ENCODE data around the gene TAS2R39.
A peak's percentile ranks its signal among the peaks of the same experiment; 100 is the strongest.
"Not testable (repeated sequence)": the region's sequence is repeated elsewhere in the genome, so short reads cannot be mapped to it uniquely, and the experiment has no call there.

TAS2R39 gene

DNA sequence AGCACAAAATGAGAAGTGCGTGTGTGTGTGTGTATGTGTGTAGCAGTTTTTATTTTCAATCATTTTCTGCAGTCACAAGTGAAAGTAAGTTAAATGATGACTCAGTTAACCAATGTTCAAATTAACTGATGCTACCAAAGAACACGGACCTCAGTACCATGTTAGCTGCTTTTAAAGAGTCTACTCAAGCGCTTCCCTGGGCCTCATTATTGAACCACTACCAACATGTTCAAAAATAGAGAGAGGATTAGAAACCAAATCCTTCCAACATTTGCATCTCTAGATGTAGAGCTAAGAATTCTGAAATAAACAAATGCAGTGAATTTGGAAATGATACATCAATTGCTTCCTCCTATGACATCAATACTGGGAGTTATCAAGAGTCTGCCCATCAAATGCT, at the start of gene TAS2R39:
Gene TAS2R39 (plus strand): TSS at position 396 of the 400 bp plus-strand sequence. CDS start 0 bp downstream, at position 396.
- DNase-seq, result no peak

- DNase-seq, result no peak
Observed at GRCh38 chr7:143147070-143147469, 36.1 kb upstream of the TAS2R39 start.

- no peak for DNase-seq
Observed at GRCh38 chr7:143148050-143148449, 35.2 kb upstream of the TAS2R39 start.

- no peak for DNase-seq
Observed at GRCh38 chr7:143148651-143149050, 34.6 kb upstream of the TAS2R39 start.

DNA sequence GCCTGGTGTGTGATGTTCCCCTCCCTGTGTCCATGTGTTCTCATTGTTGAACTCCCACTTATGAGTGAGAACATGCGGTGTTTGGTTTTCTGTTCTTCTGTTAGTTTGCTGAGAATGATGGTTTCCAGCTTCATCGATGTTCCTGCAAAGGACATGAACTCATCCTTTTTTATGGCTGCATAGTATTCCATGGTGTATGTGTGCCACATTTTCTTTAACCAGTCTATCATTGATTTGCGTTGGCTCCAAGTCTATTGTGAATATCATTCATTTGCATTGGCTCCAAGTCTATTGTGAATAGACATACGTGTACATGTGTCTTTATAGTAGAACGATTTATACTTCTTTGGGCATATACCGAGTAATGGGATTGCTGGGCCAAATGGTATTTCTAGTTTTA, 32.5 kb upstream of the TAS2R39 start:
- not testable (repeated sequence) for DNase-seq

GRCh38 chr7:143158617-143159016, 24.6 kb upstream of the TAS2R39 start:
- DNase-seq, result not testable (repeated sequence)

DNA sequence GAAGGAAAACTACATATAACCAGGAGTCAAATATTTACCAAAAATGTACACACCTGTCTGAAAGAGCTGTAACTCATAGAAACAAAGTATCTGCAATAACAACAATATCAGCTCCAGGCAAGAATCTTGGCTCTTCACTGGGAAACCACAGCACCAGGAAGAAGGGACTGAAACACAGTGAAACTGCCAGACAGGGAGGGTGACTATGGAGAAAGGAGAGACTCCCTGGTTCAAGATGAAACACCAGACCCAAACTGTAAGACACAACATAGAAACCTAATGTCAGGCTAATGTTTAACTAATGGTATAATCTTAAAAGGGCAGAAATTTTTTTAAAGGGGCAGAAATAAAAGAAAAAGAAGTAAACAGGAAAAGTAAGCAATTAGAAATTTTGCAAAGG, 11.5 kb upstream of the TAS2R39 start:
- DNase-seq, result no peak

DNA sequence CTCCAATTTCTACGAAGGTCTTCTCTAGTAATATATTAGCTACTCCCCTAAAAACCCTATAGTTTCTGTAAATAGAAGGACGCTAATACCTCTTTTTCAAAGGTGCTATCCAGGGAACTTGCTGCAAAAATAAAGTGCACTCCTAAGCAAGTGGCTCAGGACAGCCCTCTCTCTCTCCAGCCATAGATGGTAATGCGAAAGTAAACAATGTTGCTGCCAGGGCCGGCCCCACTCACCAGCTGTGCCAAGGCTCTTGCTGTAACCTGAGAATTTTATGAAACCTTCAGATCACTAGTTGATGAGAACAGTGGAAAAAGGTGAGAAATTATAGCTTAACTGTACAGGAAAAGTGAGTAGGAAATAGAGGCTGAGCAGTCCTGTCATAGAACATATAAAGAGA, 10.9 kb upstream of the TAS2R39 start:
- DNase-seq, result no peak

GRCh38 chr7:143176128-143176527, 7.1 kb upstream of the TAS2R39 start:
- DNase-seq, result no peak

GRCh38 chr7:143177374-143178119, 5.7 kb upstream of the TAS2R39 start:
- DNase-seq, result no peak

DNA sequence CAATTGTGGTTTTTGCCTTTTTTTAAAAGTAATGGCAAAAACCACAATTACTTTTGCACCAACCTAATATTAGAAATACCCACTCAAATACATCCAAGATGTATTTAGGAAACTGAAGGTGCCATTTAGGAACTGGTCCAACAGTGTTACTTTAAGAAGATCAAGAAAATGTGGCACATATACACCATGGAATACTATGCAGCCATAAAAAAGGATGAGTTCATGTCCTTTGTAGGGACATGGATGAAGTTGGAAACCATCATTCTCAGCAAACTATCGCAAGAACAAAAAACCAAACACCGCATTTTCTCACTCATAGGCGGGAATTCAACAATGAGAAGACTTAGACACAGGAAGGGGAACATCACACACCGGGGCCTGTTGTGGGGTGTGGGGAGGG, 2.4 kb upstream of the TAS2R39 start:
- not testable (repeated sequence) for DNase-seq

GRCh38 chr7:143181349-143181748, 1.9 kb upstream of the TAS2R39 start:
- no peak for DNase-seq

DNA sequence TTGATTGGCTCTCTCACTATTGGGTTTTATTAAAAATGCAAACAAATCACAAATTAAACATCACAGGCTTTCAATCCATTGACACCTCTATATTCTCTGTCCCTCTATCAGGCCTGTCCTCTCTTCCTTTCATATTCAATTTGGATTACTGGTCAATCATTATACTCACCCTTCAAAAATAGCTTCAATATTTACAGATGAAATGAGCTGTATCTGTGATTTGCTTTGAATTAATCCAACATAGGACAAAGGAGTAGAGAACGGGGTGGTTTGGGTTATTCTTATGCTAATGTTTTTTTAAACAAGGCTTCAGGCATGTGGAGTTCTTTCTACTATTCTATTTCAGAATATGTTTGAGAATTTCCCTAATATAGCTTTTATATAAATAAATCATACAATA, 2.3 kb downstream of the TAS2R39 start:
- no peak for DNase-seq

DNA sequence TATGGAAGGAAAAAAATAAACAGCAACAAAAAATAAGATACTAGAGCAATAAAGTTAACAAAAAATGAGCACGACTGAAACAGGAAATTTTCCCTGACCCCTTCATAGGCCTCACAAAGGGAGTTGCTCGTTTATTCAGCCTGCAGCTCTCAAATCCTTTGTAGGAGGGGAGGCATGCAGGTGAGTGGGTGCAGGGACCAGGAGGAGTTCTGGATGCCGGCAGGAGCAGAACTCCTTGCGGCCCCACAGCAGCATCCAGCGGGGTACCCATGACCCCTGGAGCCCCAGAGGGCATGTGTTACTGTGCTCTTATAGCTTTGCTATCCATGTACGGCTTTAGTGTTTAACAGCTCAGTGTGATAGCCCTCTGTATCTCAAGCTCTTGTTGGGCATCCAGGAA, 5.8 kb downstream of the TAS2R39 start:
- DNase-seq, result no peak

DNA sequence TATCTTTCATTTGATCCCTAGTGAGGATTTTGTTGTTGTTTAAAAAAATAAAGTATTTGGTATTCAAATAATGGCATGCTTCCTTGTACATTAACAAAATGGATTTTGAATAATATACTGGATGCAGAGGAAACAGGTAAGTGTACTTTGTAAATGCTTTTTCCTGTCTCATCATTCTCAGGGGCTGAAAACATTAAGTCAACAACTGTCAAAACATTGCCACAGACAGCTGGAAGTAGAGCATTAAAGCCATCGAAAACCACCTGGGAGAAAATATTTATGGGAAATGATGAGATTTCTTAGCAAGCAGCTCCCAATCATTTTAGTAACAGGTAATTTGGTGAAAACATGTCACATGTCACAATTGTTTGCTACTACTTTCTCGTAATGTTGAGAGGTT, 10.7 kb downstream of the TAS2R39 start:
- no peak for DNase-seq

GRCh38 chr7:143199040-143199439, 15.8 kb downstream of the TAS2R39 start:
- DNase-seq, result no peak

DNA sequence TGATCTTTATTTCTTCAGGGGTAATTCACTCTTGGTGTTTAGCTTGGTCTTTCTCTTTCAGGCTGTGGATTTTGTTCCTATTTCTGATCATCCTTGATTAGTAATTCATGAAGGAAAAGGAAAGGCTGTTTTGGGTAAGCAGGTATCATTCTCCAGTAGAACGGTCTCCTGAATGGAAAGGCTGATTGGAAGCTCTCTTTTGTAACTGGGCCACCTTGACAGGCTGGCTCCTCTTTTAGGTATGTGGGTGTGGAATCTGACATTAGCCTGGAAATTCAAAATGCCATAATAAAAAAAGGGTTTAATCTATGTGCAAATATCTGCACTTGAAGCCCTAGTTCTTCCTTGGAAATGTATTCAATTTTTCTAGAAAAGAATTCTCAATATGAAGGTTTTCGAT, 18.9 kb downstream of the TAS2R39 start:
- DNase-seq, result no peak

DNA sequence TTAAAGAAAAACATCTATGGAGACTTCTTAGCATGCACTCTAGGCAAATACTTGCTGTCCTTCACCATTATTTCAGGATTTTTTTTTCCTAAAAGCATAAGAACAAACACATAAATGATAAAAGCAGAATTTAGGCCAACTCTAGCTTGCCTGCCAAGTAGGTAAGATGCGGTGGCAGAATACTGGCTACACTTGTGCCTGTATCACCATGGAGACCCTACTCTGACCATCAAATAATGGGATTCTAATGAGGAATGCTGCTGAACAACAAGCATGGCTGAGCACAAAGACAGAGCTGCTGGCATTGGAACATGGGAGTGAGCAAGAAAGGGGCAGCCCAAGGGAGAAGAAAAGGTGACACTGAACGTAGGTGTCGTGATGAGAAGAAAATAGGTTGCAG, 20.2 kb downstream of the TAS2R39 start:
- no peak for DNase-seq

GRCh38 chr7:143205560-143206293, 22.5 kb downstream of the TAS2R39 start:
- peak; percentile 34 for DNase-seq

DNA sequence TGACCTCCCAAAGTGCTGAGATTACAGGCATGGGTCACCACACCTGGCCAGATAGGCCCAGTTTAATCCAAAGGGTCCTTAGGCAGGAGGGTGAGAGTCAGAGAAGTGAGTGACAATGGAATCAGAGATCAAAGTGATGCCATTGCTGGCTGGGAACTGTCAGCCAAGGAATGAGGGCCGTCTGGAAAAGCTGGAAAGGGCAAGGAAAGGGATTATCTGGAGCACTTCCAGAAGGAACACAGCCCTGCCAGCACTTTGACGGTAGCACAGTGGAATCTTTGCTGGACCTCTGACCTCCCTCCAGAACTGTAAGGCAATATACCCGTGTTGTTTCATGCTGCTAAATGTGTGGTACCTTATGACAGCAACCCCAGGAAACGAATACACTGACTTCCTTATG, 27.3 kb downstream of the TAS2R39 start:
- no peak for DNase-seq

GRCh38 chr7:143213478-143213877, 30.3 kb downstream of the TAS2R39 start:
- DNase-seq, result not testable (repeated sequence)

- peak; percentile 84 for DNase-seq
Observed at GRCh38 chr7:143214789-143215679, 31.8 kb downstream of the TAS2R39 start.

GRCh38 chr7:143216151-143216550, 32.9 kb downstream of the TAS2R39 start:
- DNase-seq, result no peak
